HUES48 (cell line): ENCODE results near the gene TAF4.
A peak's percentile ranks its signal among the peaks of the same experiment; 100 is the strongest.

ENCODE experiments used
- H3K27ac ChIP-seq: one replicate; pipeline ENCODE4 v1.7.0; 2013; ENCODE audit warnings: low read depth, low read length, inconsistent platforms
- H3K27me3 ChIP-seq: 2 replicates; pipeline ENCODE4 v1.6.1; 2013; ENCODE audit warnings: mild to moderate bottlenecking, low read length; ENCODE audit not compliant: control insufficient read depth, insufficient read depth
- H3K36me3 ChIP-seq: 2 replicates; pipeline ENCODE4 v1.6.1; 2013; ENCODE audit warnings: low read length; ENCODE audit not compliant: control insufficient read depth, insufficient read depth
- H3K4me1 ChIP-seq: 2 replicates; pipeline ENCODE4 v1.6.1; 2013; ENCODE audit warnings: mild to moderate bottlenecking, low read length; ENCODE audit not compliant: control insufficient read depth, insufficient read depth
- H3K4me3 ChIP-seq: 2 replicates; pipeline ENCODE4 v1.5.1; 2013; ENCODE audit warnings: mild to moderate bottlenecking, low read depth, low read length
- H3K9ac ChIP-seq: 2 replicates; pipeline ENCODE4 v1.6.1; 2013; ENCODE audit warnings: mild to moderate bottlenecking, low read depth, low read length, moderate library complexity
- H3K9me3 ChIP-seq: 2 replicates; pipeline ENCODE4 v1.6.1; 2013; ENCODE audit warnings: low read length; ENCODE audit not compliant: control insufficient read depth, insufficient read depth

TAF4 gene

DNA sequence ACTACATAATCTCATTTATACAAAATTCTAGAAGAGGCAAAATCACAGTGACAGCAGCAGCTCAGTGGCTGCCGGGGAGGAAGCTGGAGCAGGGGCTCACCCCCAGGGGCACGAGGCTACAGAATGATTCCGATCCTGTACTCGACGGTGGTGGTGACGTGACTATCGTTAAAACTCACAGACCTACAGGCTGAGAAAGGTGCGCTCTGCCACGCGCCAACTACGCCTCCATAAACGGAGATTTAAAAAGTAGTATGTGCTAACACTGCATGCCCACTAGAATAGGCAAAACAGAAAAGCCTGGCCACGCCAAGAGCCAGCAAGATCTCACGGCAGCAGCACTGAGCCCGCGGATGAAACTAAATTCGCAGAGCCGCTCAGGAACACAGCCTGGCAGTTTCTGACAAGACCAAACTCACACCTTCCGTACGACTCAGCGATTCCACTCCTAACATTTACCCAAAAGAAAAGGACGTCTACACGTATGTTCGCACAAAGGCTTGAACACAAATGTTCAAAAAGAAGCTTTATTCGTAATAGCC lies 25.2 kb downstream of the TAF4 start:
- H3K36me3 ChIP-seq: no peaks in the 10 kb centered on the region
- no peak overlapping the region for H3K4me3 ChIP-seq
- H3K27ac ChIP-seq: no peak overlapping the region
- H3K27me3 ChIP-seq: no peaks in the 10 kb centered on the region
- H3K9ac ChIP-seq: no peak overlapping the region; the same call in 1 of the 2 replicates
- H3K4me1 ChIP-seq: peaks cover 24% of the 10 kb centered on the region
- no peaks in the 10 kb centered on the region for H3K9me3 ChIP-seq

DNA sequence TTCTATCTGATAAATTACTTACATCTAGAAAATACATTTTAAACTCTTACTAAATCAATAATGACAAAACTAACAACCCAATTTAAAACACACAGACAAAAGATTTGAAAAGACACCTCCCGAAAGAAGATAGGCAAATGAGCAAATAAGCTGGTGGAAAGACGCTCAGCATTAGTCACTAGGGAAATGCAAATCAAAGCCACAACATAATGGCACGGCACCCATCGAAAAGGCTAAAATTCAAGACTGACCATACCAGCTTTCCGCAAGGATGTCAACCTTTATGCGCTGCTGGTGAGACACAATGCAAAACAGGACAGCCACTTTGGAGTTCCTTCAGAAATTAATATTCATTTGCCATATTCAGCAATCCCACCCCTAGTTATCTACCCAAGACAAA lies 25.9 kb downstream of the TAF4 start:
- Histone ChIP-seq H3K9ac (no peak overlapping the region), H3K4me1 (peaks cover 19% of the 10 kb centered on the region), H3K27me3 (no peaks in the 10 kb centered on the region), H3K36me3 (no peaks in the 10 kb centered on the region), H3K27ac (no peak overlapping the region), H3K4me3 (no peak overlapping the region), H3K9me3 (no peaks in the 10 kb centered on the region)

GRCh38 chr20:62032609-62033368 lies 32.9 kb downstream of the TAF4 start:
- H3K9ac ChIP-seq: no peak overlapping the region
- H3K27ac ChIP-seq: no peak overlapping the region
- no peaks in the 10 kb centered on the region for H3K9me3 ChIP-seq
- no peak overlapping the region for H3K4me3 ChIP-seq
- H3K27me3 ChIP-seq: no peaks in the 10 kb centered on the region
- no peaks in the 10 kb centered on the region for H3K36me3 ChIP-seq
- H3K4me1 ChIP-seq: peaks cover 24% of the 10 kb centered on the region

- Histone ChIP-seq H3K27me3 (no peaks in the 10 kb centered on the region), H3K9me3 (no peaks in the 10 kb centered on the region), H3K36me3 (no peaks in the 10 kb centered on the region), H3K27ac (no peak overlapping the region), H3K9ac (no peak overlapping the region), H3K4me3 (no peak overlapping the region), H3K4me1 (peaks cover 30% of the 10 kb centered on the region)
Observed at GRCh38 chr20:62031462-62032092, 34.1 kb downstream of the TAF4 start.

- Histone ChIP-seq H3K27me3 (no peaks in the 10 kb centered on the region), H3K9ac (no peak overlapping the region), H3K9me3 (no peaks in the 10 kb centered on the region), H3K36me3 (no peaks in the 10 kb centered on the region), H3K27ac (no peak overlapping the region), H3K4me3 (no peak overlapping the region), H3K4me1 (peaks cover 35% of the 10 kb centered on the region)
Observed at GRCh38 chr20:62030834-62031434, 34.7 kb downstream of the TAF4 start.

DNA sequence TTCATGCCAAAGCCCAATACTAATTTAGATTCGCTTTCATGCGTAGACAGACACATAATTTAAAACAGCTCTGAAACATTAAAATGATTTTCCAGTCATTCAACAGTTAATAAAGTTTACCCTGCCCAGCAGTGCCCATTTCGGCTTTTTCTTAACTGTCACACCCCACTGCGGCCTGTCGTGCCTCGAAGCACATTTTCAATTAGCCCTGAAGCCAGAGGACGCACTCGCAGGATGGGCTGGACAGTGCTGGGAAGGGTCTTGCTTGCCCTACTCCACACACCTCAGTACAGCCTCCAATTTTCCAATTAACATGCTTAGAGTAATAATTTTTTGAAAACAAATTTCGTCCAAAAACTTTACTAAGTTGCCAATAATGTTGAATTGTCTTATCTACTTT lies 35.3 kb downstream of the TAF4 start:
- Histone ChIP-seq H3K4me3 (no peak overlapping the region), H3K36me3 (no peaks in the 10 kb centered on the region), H3K4me1 (peaks cover 37% of the 10 kb centered on the region), H3K27ac (no peak overlapping the region), H3K9me3 (no peaks in the 10 kb centered on the region), H3K27me3 (no peaks in the 10 kb centered on the region), H3K9ac (no peak overlapping the region)

- peaks cover 37% of the 10 kb centered on the region for H3K4me1 ChIP-seq
- no peak overlapping the region for H3K9ac ChIP-seq
- no peak overlapping the region for H3K4me3 ChIP-seq
- H3K9me3 ChIP-seq: no peaks in the 10 kb centered on the region
- no peaks in the 10 kb centered on the region for H3K36me3 ChIP-seq
- H3K27me3 ChIP-seq: no peaks in the 10 kb centered on the region
- no peak overlapping the region for H3K27ac ChIP-seq
Observed at GRCh38 chr20:62029949-62030348, 35.7 kb downstream of the TAF4 start.

GRCh38 chr20:62029296-62029695 lies 36.4 kb downstream of the TAF4 start:
- Histone ChIP-seq H3K27me3 (no peaks in the 10 kb centered on the region), H3K27ac (no peak overlapping the region), H3K36me3 (no peaks in the 10 kb centered on the region), H3K4me3 (no peak overlapping the region), H3K4me1 (peaks cover 37% of the 10 kb centered on the region), H3K9me3 (no peaks in the 10 kb centered on the region), H3K9ac (no peak overlapping the region)

GRCh38 chr20:62028384-62028783 lies 37.3 kb downstream of the TAF4 start:
- no peak overlapping the region for H3K27ac ChIP-seq
- H3K4me1 ChIP-seq: peaks cover 37% of the 10 kb centered on the region
- H3K4me3 ChIP-seq: no peak overlapping the region
- peak overlapping the region; percentile 19; the same call in 1 of the 2 replicates for H3K9ac ChIP-seq
- no peaks in the 10 kb centered on the region for H3K27me3 ChIP-seq
- no peaks in the 10 kb centered on the region for H3K9me3 ChIP-seq
- H3K36me3 ChIP-seq: no peaks in the 10 kb centered on the region

GRCh38 chr20:62027698-62028321 lies 37.9 kb downstream of the TAF4 start:
- no peak overlapping the region for H3K4me3 ChIP-seq
- no peak overlapping the region; the same call in 1 of the 2 replicates for H3K9ac ChIP-seq
- H3K4me1 ChIP-seq: peaks cover 34% of the 10 kb centered on the region
- H3K36me3 ChIP-seq: no peaks in the 10 kb centered on the region
- no peaks in the 10 kb centered on the region for H3K9me3 ChIP-seq
- no peaks in the 10 kb centered on the region for H3K27me3 ChIP-seq
- H3K27ac ChIP-seq: no peak overlapping the region
